Cardiac muscle cell (in vitro differentiated cells and primary cell): ENCODE measurements around the gene TRMT11. TPM values are rescaled to one million over a fixed set of nuclear protein-coding genes. Genes with fewer than 3 reads are reported as not detected.

Experiments used
- DNase-seq, 2 donors: peaks; one replicate each; pipeline versions ENCODE4 v3.0.0 to v3.0.0-alpha.2; 2010 to 2017; ENCODE audit warnings: low read depth in 1 of 2, low spot score in 1 of 2
- H3K27ac ChIP-seq: fragments of 200-600 bp; sonication (generic); 2 replicates; pipeline ENCODE4 v1.5.1; 2016
- H3K27me3 ChIP-seq: fragments of 200-600 bp; sonication (generic); 2 replicates; pipeline ENCODE4 v1.6.0; 2016; ENCODE audit warnings: control low read depth
- H3K36me3 ChIP-seq: fragments of 200-600 bp; sonication (generic); 2 replicates; pipeline ENCODE4 v1.5.1; 2016; ENCODE audit warnings: control low read depth
- H3K4me1 ChIP-seq: fragments of 200-600 bp; sonication (generic); 2 replicates; pipeline ENCODE4 v1.8.1; 2017; ENCODE audit warnings: low read depth, mild to moderate bottlenecking, mixed run types
- H3K4me3 ChIP-seq: fragments of 200-600 bp; sonication (generic); 2 replicates; pipeline ENCODE4 v1.5.1; 2016; ENCODE audit warnings: mild to moderate bottlenecking
- H3K9me3 ChIP-seq: fragments of 200-600 bp; sonication (generic); 2 replicates; pipeline ENCODE4 v1.5.1; 2017; ENCODE audit warnings: low read depth, mild to moderate bottlenecking, control low read depth
- CTCF ChIP-seq: IDR thresholded peaks from 2 replicates; pipeline ENCODE4 v1.5.1; 2012; ENCODE audit warnings: low read depth, mild to moderate bottlenecking, low read length
- polyA plus RNA-seq: library from polyadenylated mRNA; unstranded; fragments of >200 nt; fragmentation: Nextera tagmentation; extraction: Ambion mirVana; gene quantifications from 2 replicates; pipeline ENCODE4 v1.2.1, GENCODE V29; 2016
- total RNA-seq: library from RNA; depleted of rRNA; stranded (reverse); fragments of >200 nt; gene quantifications from 2 replicates; pipeline ENCODE4 v1.2.3, GENCODE V29; 2016

The TRMT11 gene
- total and polyA plus RNA-seq, 2 experiments from 2014 or later = 46.5 to 68.6 TPM

DNA sequence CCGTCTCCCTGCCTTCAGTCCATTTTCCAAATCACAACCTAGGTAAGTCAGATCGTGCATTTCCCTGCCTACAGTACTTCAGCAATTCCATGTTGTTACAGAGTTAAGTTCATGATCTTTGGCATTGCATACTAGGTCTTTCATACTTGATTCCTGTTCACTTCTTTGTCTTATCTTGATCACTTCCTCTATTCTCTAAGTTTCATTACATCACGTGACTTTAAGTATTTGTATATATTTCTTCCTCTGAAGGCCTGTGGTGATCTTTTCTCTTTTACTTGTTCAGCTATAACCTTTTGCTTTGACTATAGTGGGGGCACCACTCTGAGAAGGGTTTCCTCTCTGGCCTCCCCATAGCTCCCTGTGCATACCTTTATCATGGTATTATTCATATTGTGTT lies 100.2 kb downstream of the TRMT11 start:
- Histone ChIP-seq H3K4me1 (no peaks in the 10 kb centered on the region), H3K27me3 (no peaks in the 10 kb centered on the region), H3K27ac (no peak overlapping the region), H3K36me3 (no peaks in the 10 kb centered on the region), H3K4me3 (no peak overlapping the region), H3K9me3 (no peaks in the 10 kb centered on the region)
- no peak for TF ChIP-seq CTCF
- no peak for DNase-seq

Other genes starting within 250 kb of the TRMT11 start
- 38.1 and 73.8 TPM in 2 replicates for gene HEY2, start 236.9 kb upstream of the TRMT11 start, total RNA-seq
- 54.1 and 166 TPM in 2 replicates for gene HEY2, start 236.9 kb upstream of the TRMT11 start, polyA plus RNA-seq
- 4.2 and 5.2 TPM in 2 replicates for gene NCOA7, start 195.6 kb upstream of the TRMT11 start, total RNA-seq
- 5.3 and 5.8 TPM in 2 replicates for gene NCOA7, start 195.6 kb upstream of the TRMT11 start, polyA plus RNA-seq
- gene HINT3, start 29.8 kb upstream of the TRMT11 start, total RNA-seq = 34.5 and 43.3 TPM in 2 replicates
- gene HINT3, start 29.8 kb upstream of the TRMT11 start, polyA plus RNA-seq = 30.8 and 35.2 TPM in 2 replicates